ENCODE measurements around the gene PKNOX2.

PKNOX2 gene

GRCh38 chr11:125275905-125276618, 111.5 kb downstream of the PKNOX2 start:
- no peaks in the 10 kb centered on the region for H3K27me3 ChIP-seq (ENCODE audit: control insufficient read depth, insufficient read depth, low read length)

GRCh38 chr11:125276619-125276976, 112.0 kb downstream of the PKNOX2 start:
- Histone ChIP-seq H3K4me3 (ENCODE audit: low read depth, low read length) (no peak overlapping the region), H3K27me3 (ENCODE audit: control insufficient read depth, insufficient read depth, low read length) (no peaks in the 10 kb centered on the region), H3K36me3 (ENCODE audit: control insufficient read depth, insufficient read depth, low read length) (no peaks in the 10 kb centered on the region), H3K9me3 (ENCODE audit: control insufficient read depth, insufficient read depth, low read length) (no peaks in the 10 kb centered on the region), H3K27ac (ENCODE audit: low read depth, low read length) (no peak overlapping the region), H3K9ac (ENCODE audit: low read depth, low read length) (no peak overlapping the region), H3K4me1 (ENCODE audit: control insufficient read depth, insufficient read depth, low read length) (peaks cover 13% of the 10 kb centered on the region)

More at GRCh38 chr11:125275905-125276618, 111.5 kb downstream of the PKNOX2 start:
- Histone ChIP-seq H3K9me3 (ENCODE audit: control insufficient read depth, insufficient read depth, low read length) (no peaks in the 10 kb centered on the region), H3K27ac (ENCODE audit: low read depth, low read length) (no peak overlapping the region), H3K4me1 (ENCODE audit: control insufficient read depth, insufficient read depth, low read length) (peaks cover 13% of the 10 kb centered on the region), H3K9ac (ENCODE audit: low read depth, low read length) (no peak overlapping the region), H3K36me3 (ENCODE audit: control insufficient read depth, insufficient read depth, low read length) (no peaks in the 10 kb centered on the region), H3K4me3 (ENCODE audit: low read depth, low read length) (no peak overlapping the region)

DNA sequence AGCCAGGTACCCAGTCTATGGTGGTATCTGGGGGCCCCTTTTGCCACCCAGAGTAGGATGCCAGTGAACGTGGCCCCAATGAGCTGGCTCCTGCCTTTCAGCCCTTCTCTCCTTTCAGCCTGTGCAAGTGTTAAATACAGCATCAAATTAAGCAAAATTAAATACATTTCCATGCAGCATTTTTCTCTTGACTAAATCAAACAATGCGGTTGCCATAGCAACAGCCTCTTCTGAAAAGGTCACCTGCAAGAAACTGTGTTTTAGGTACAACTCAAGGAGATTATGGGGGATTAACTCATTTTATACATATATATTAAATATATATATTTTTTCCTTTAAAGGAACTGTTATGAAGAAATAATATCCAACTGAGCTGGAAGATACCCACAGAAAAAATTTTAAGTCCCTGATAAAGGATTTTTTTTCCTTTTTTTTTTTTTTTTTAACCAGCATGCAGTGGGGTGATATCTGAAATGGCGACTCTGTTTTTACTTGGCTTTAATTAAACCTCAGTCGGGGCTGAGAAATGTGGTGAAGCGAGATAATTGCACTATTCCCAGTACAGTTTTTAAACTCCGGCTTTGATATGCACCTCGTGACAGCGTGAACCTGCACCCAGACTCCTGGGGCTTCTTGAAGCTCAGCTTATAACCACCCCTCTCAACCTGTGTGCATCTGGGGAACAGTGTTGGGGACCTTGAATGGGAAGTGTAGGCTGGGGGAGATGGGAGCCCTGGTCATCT, 115.3 kb downstream of the PKNOX2 start:
- Histone ChIP-seq H3K9ac (ENCODE audit: low read depth, low read length) (no peak overlapping the region), H3K27me3 (ENCODE audit: control insufficient read depth, insufficient read depth, low read length) (no peaks in the 10 kb centered on the region), H3K4me3 (ENCODE audit: low read depth, low read length) (no peak overlapping the region), H3K27ac (ENCODE audit: low read depth, low read length) (no peak overlapping the region), H3K36me3 (ENCODE audit: control insufficient read depth, insufficient read depth, low read length) (no peaks in the 10 kb centered on the region), H3K4me1 (ENCODE audit: control insufficient read depth, insufficient read depth, low read length) (peaks cover 6% of the 10 kb centered on the region; the same call in 1 of the 2 replicates), H3K9me3 (ENCODE audit: control insufficient read depth, insufficient read depth, low read length) (no peaks in the 10 kb centered on the region)

GRCh38 chr11:125280646-125281045, 116.1 kb downstream of the PKNOX2 start:
- Histone ChIP-seq H3K4me3 (ENCODE audit: low read depth, low read length) (no peak overlapping the region), H3K27me3 (ENCODE audit: control insufficient read depth, insufficient read depth, low read length) (no peaks in the 10 kb centered on the region), H3K9me3 (ENCODE audit: control insufficient read depth, insufficient read depth, low read length) (no peaks in the 10 kb centered on the region), H3K36me3 (ENCODE audit: control insufficient read depth, insufficient read depth, low read length) (no peaks in the 10 kb centered on the region), H3K9ac (ENCODE audit: low read depth, low read length) (no peak overlapping the region), H3K27ac (ENCODE audit: low read depth, low read length) (no peak overlapping the region), H3K4me1 (ENCODE audit: control insufficient read depth, insufficient read depth, low read length) (peaks cover 6% of the 10 kb centered on the region; the same call in 1 of the 2 replicates)

DNA sequence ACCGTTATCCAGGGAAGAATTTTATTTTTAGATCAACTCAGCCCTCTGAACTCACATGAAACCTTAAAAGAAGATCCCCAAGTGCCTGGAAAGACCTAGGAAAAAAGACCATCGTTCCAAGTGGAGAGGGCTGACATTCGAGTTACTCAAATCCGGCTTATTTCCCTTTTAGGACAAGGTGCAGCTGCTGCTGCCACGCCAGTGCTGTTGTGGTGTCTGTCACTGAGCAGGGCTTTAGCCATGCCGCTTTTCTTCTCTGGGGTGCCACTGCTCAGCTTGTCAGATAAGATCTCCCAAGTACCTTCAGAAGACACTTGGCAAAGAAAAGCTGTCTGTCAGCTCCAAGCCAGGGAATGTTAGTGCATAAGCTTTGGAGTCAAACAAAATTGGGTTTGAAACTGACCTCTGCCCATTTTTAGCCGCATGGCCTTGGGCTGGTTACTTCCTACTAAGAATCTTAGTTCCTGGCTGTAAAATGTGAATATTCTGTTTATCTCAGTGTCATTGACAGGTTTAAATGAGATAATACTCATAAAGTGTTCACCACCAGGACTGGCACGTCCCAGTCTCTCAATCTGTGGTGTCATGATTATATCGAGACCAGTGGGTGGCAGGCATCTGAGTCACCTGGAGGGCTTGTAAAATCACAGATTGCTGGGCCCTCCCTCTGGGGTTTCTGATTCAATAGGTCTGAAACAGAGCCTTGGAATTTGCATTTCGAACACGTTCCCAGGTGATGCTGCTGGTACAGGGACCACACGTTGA, 117.5 kb downstream of the PKNOX2 start:
- Histone ChIP-seq H3K4me1 (ENCODE audit: control insufficient read depth, insufficient read depth, low read length) (peaks cover 6% of the 10 kb centered on the region), H3K9me3 (ENCODE audit: control insufficient read depth, insufficient read depth, low read length) (no peaks in the 10 kb centered on the region), H3K27ac (ENCODE audit: low read depth, low read length) (no peak overlapping the region), H3K27me3 (ENCODE audit: control insufficient read depth, insufficient read depth, low read length) (no peaks in the 10 kb centered on the region), H3K4me3 (ENCODE audit: low read depth, low read length) (no peak overlapping the region), H3K36me3 (ENCODE audit: control insufficient read depth, insufficient read depth, low read length) (no peaks in the 10 kb centered on the region), H3K9ac (ENCODE audit: low read depth, low read length) (no peak overlapping the region)

DNA sequence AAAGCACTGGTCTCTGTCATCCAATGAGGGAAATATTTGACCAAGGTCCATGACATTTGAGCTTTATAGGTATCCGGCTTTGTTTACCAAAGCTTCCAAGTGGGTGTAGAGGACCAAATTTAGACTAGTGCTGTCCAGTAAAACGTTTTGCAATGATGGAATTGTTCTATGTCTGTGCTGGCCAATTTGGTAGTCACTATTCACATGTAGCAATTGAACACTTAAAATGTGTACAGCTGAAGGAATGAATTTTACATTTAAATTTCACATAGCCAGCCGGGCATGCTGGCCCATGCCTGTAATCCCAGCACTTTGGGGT, 118.0 kb downstream of the PKNOX2 start:
- no peaks in the 10 kb centered on the region for H3K9me3 ChIP-seq (ENCODE audit: control insufficient read depth, insufficient read depth, low read length)
- peaks cover 10% of the 10 kb centered on the region for H3K4me1 ChIP-seq (ENCODE audit: control insufficient read depth, insufficient read depth, low read length)
- H3K27me3 ChIP-seq (ENCODE audit: control insufficient read depth, insufficient read depth, low read length) = no peaks in the 10 kb centered on the region
- H3K27ac ChIP-seq (ENCODE audit: low read depth, low read length) = no peak overlapping the region
- H3K36me3 ChIP-seq (ENCODE audit: control insufficient read depth, insufficient read depth, low read length) = no peaks in the 10 kb centered on the region
- H3K4me3 ChIP-seq (ENCODE audit: low read depth, low read length) = no peak overlapping the region
- no peak overlapping the region for H3K9ac ChIP-seq (ENCODE audit: low read depth, low read length)

GRCh38 chr11:125284245-125284850, 119.8 kb downstream of the PKNOX2 start:
- H3K36me3 ChIP-seq (ENCODE audit: control insufficient read depth, insufficient read depth, low read length) = no peaks in the 10 kb centered on the region
- H3K4me3 ChIP-seq (ENCODE audit: low read depth, low read length) = no peak overlapping the region
- no peaks in the 10 kb centered on the region for H3K27me3 ChIP-seq (ENCODE audit: control insufficient read depth, insufficient read depth, low read length)
- H3K4me1 ChIP-seq (ENCODE audit: control insufficient read depth, insufficient read depth, low read length) = peaks cover 11% of the 10 kb centered on the region
- no peak overlapping the region for H3K27ac ChIP-seq (ENCODE audit: low read depth, low read length)
- H3K9ac ChIP-seq (ENCODE audit: low read depth, low read length) = no peak overlapping the region
- H3K9me3 ChIP-seq (ENCODE audit: control insufficient read depth, insufficient read depth, low read length) = no peaks in the 10 kb centered on the region

DNA sequence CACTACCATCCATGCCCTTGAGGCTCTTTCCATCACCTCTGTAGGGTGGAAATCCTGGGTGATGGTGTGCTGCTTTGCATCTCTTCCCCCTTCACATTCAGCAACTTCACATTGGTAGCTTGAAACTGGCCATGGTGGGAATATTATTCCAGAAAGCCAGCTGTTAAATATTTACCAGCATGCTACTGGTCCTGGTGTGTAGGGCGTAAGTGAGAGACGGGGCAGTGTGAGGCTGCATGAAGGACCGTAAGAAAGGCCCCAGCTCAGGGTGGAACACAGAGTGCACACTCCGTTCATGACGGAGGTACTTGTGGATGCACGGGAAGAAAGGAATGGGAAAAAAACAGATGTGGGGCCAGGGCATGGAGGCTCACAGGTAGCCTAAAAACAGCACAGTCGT, 121.3 kb downstream of the PKNOX2 start:
- Histone ChIP-seq H3K36me3 (ENCODE audit: control insufficient read depth, insufficient read depth, low read length) (no peaks in the 10 kb centered on the region), H3K9me3 (ENCODE audit: control insufficient read depth, insufficient read depth, low read length) (no peaks in the 10 kb centered on the region), H3K4me3 (ENCODE audit: low read depth, low read length) (no peak overlapping the region), H3K27me3 (ENCODE audit: control insufficient read depth, insufficient read depth, low read length) (no peaks in the 10 kb centered on the region), H3K9ac (ENCODE audit: low read depth, low read length) (no peak overlapping the region), H3K4me1 (ENCODE audit: control insufficient read depth, insufficient read depth, low read length) (peaks cover 11% of the 10 kb centered on the region), H3K27ac (ENCODE audit: low read depth, low read length) (no peak overlapping the region)

DNA sequence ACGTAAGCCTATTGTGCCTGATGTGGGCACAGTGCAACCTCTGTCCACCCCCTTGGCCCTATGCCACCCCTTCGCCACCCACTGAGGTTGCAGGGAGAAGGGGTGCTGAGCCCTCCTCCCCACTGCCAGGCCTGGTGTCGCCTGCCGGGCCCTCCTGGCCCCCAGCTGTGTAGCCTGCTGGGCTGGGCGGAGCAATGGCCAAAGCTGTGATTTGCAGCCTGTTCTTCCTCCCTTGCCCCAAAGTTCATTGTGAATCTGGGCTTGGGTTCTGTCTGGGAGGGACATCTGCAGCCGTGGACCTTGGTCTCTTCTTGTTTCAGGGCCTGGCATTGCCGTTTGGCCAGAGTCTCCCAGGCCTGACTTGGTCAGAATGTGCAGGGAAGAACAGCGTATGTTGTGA, 121.9 kb downstream of the PKNOX2 start:
- H3K36me3 ChIP-seq (ENCODE audit: control insufficient read depth, insufficient read depth, low read length) = no peaks in the 10 kb centered on the region
- no peak overlapping the region for H3K4me3 ChIP-seq (ENCODE audit: low read depth, low read length)
- H3K27me3 ChIP-seq (ENCODE audit: control insufficient read depth, insufficient read depth, low read length) = no peaks in the 10 kb centered on the region
- no peaks in the 10 kb centered on the region for H3K9me3 ChIP-seq (ENCODE audit: control insufficient read depth, insufficient read depth, low read length)
- no peak overlapping the region for H3K27ac ChIP-seq (ENCODE audit: low read depth, low read length)
- H3K9ac ChIP-seq (ENCODE audit: low read depth, low read length) = no peak overlapping the region
- H3K4me1 ChIP-seq (ENCODE audit: control insufficient read depth, insufficient read depth, low read length) = peaks cover 11% of the 10 kb centered on the region

DNA sequence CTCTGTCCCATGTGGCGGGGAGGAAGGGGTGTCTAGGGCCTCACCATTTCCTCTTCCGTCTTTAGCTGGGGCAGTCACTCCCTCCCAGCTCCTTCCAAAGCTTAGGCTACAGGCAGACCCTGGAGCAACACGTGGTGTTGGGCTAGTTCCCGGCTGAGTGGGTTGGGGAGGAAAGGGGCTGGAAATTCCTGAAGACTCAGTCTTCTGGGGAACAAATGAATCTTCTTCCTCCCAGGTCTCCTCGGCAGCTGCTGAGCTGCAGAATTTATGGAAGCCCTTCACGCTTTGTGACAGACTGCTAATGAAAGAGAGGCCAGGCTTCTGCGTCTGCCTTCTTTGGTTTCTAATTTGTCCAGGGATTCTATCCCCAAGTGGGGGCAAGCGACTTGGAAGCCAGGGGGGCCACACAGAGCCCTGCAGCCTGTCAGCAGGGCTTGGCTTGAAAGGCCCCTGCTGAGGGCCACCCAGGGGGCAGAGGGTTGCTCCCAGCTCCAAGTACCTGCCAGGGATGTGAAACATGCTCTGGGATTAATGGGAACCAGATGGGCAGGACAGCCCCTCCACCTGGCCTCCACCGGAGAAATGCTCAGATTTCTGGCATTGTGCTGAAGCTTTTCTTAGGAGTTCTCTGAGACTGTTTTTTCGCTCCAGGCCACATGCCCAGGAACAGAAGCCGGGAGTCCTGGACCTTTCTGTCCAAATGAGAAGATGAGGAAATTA, 123.1 kb downstream of the PKNOX2 start:
- H3K9ac ChIP-seq (ENCODE audit: low read depth, low read length) = no peak overlapping the region
- no peaks in the 10 kb centered on the region for H3K27me3 ChIP-seq (ENCODE audit: control insufficient read depth, insufficient read depth, low read length)
- no peak overlapping the region for H3K27ac ChIP-seq (ENCODE audit: low read depth, low read length)
- H3K9me3 ChIP-seq (ENCODE audit: control insufficient read depth, insufficient read depth, low read length) = no peaks in the 10 kb centered on the region
- H3K36me3 ChIP-seq (ENCODE audit: control insufficient read depth, insufficient read depth, low read length) = no peaks in the 10 kb centered on the region
- no peak overlapping the region for H3K4me3 ChIP-seq (ENCODE audit: low read depth, low read length)
- peaks cover 5% of the 10 kb centered on the region for H3K4me1 ChIP-seq (ENCODE audit: control insufficient read depth, insufficient read depth, low read length)

Measured in HUES48 (cell line).